Large intestine (tissue), 12 donors: ENCODE measurements around the gene ITGAE. TPM values are rescaled to one million over a fixed set of nuclear protein-coding genes. Genes with fewer than 3 reads are reported as not detected.
"Not testable (repeated sequence)": the region's sequence is repeated elsewhere in the genome, so short reads cannot be mapped to it uniquely, and the experiment has no call there.

ENCODE experiments used
- DNase-seq, 2 donors: peaks; one replicate each; pipeline versions ENCODE4 v3.0.0 to v3.0.0-alpha.2; 2013
- H3K27ac ChIP-seq: one replicate; pipeline ENCODE4 v1.5.1; 2013; ENCODE audit warnings: low read length
- H3K27me3 ChIP-seq: 2 replicates; pipeline ENCODE4 v1.6.1; 2013; ENCODE audit warnings: low read length; ENCODE audit not compliant: control insufficient read depth, insufficient read depth
- H3K36me3 ChIP-seq: 2 replicates; pipeline ENCODE4 v1.6.1; 2013; ENCODE audit warnings: low read length; ENCODE audit not compliant: control insufficient read depth, insufficient read depth
- H3K4me1 ChIP-seq: one replicate; pipeline ENCODE4 v1.6.1; 2013; ENCODE audit warnings: low read length; ENCODE audit not compliant: control insufficient read depth, insufficient read depth
- H3K4me3 ChIP-seq: one replicate; pipeline ENCODE4 v1.5.1; 2013; ENCODE audit warnings: low read length
- H3K9me3 ChIP-seq: one replicate; pipeline ENCODE4 v1.6.1; 2013; ENCODE audit warnings: mild to moderate bottlenecking, low read depth, low read length, moderate library complexity; ENCODE audit not compliant: control insufficient read depth
- WGBS: methylation state at CpG from one replicate; pipeline ENCODE4 v1.1.5; 2013; ENCODE audit warnings: low lambda C conversion rate; ENCODE audit not compliant: insufficient coverage; 5-methylcytosine and 5-hydroxymethylcytosine counted together
- long read RNA-seq, 11 donors: transcript quantifications; one replicate each; lab custom pipeline, GENCODE V29; 2026
- polyA plus RNA-seq: library from polyadenylated mRNA; unstranded; fragments of 120-200 nt; gene quantifications from one replicate; pipeline ENCODE4 v1.2.1, GENCODE V29; 2013

ITGAE gene
- 45.8 TPM for polyA plus RNA-seq
- long read RNA-seq, donor 1, transcript ITGAE-207 (4 exons, 672 nt) = major isoform, 13 of 17 reads
- long read RNA-seq, donor 1, partial matches to known transcripts = 0 of 17 reads
- long read RNA-seq, donor 1, other reads (novel, unspliced or antisense) = 0 of 17 reads
- long read RNA-seq, donor 2, transcript ITGAE-207 (4 exons, 672 nt) = major isoform, 30 of 38 reads
- long read RNA-seq, donor 2, partial matches to known transcripts = 0 of 38 reads
- long read RNA-seq, donor 2, other reads (novel, unspliced or antisense) = 0 of 38 reads
- long read RNA-seq, donor 3 = 0 reads
- long read RNA-seq, donor 4, partial matches to known transcripts = 0 of 4 reads
- long read RNA-seq, donor 4, other reads (novel, unspliced or antisense) = 0 of 4 reads
- long read RNA-seq, donor 5, transcript ITGAE-207 (4 exons, 672 nt) = major isoform, 17 of 21 reads
- long read RNA-seq, donor 5, partial matches to known transcripts = 0 of 21 reads
- long read RNA-seq, donor 5, other reads (novel, unspliced or antisense) = 0 of 21 reads
- long read RNA-seq, donor 6, transcript ITGAE-207 (4 exons, 672 nt) = major isoform, 23 of 38 reads
- long read RNA-seq, donor 6, partial matches to known transcripts = 7 of 38 reads
- long read RNA-seq, donor 6, other reads (novel, unspliced or antisense) = 0 of 38 reads
- long read RNA-seq, donor 7, transcript ITGAE-207 (4 exons, 672 nt) = major isoform, 24 of 28 reads
- long read RNA-seq, donor 7, partial matches to known transcripts = 0 of 28 reads
- long read RNA-seq, donor 7, other reads (novel, unspliced or antisense) = 0 of 28 reads
- long read RNA-seq, donor 8, transcript ITGAE-207 (4 exons, 672 nt) = major isoform, 38 of 66 reads
- long read RNA-seq, donor 8, partial matches to known transcripts = 19 of 66 reads
- long read RNA-seq, donor 8, other reads (novel, unspliced or antisense) = 0 of 66 reads
- long read RNA-seq, donor 9, transcript ITGAE-202 (5 exons, 721 nt) = minor isoform, 7 of 69 reads
- long read RNA-seq, donor 9, transcript ITGAE-208 (3 exons, 731 nt) = minor isoform, 9 of 69 reads
- long read RNA-seq, donor 9, transcript ITGAE-207 (4 exons, 672 nt) = major isoform, 39 of 69 reads
- long read RNA-seq, donor 9, partial matches to known transcripts = 14 of 69 reads
- long read RNA-seq, donor 9, other reads (novel, unspliced or antisense) = 0 of 69 reads
- long read RNA-seq, donor 10, transcript ITGAE-207 (4 exons, 672 nt) = major isoform, 32 of 40 reads
- long read RNA-seq, donor 10, partial matches to known transcripts = 0 of 40 reads
- long read RNA-seq, donor 10, other reads (novel, unspliced or antisense) = 0 of 40 reads
- long read RNA-seq, donor 11, transcript ITGAE-207 (4 exons, 672 nt) = major isoform, 19 of 31 reads
- long read RNA-seq, donor 11, partial matches to known transcripts = 9 of 31 reads
- long read RNA-seq, donor 11, other reads (novel, unspliced or antisense) = 0 of 31 reads

GRCh38 chr17:3800362-3801271, at the start of gene ITGAE:
ITGAE (minus strand) TSS chr17:3801188; CDS start chr17:3801144, 44 bp downstream.
- no peak within 1 kb of the TSS for H3K27ac ChIP-seq
- H3K27me3 ChIP-seq = no peaks in the 10 kb centered on the region
- peaks cover 5% of the 10 kb centered on the region for H3K36me3 ChIP-seq
- WGBS = no CpG with 5 or more reads among the region's 17 CpGs
- no peaks in the 10 kb centered on the region for H3K9me3 ChIP-seq
- peaks cover 21% of the 10 kb centered on the region for H3K4me1 ChIP-seq
- no peak for DNase-seq
- no peak within 1 kb of the TSS for H3K4me3 ChIP-seq

- Histone ChIP-seq H3K9me3 (no peaks in the 10 kb centered on the region), H3K27ac (no peak overlapping the region), H3K36me3 (peaks cover 3% of the 10 kb centered on the region), H3K4me3 (no peak overlapping the region), H3K27me3 (no peaks in the 10 kb centered on the region), H3K4me1 (peaks cover 7% of the 10 kb centered on the region)
- DNase-seq = no peak
- no CpG with 5 or more reads among the region's 9 CpGs for WGBS
Observed at GRCh38 chr17:3848229-3848835, 47.3 kb upstream of the ITGAE start.

GRCh38 chr17:3847165-3847670, 46.2 kb upstream of the ITGAE start:
- no peak overlapping the region for H3K4me3 ChIP-seq
- peaks cover 7% of the 10 kb centered on the region for H3K4me1 ChIP-seq
- no peaks in the 10 kb centered on the region for H3K9me3 ChIP-seq
- no peak overlapping the region for H3K27ac ChIP-seq
- no CpG with 5 or more reads among the region's 9 CpGs for WGBS
- DNase-seq = no peak
- H3K36me3 ChIP-seq = peaks cover 13% of the 10 kb centered on the region
- no peaks in the 10 kb centered on the region for H3K27me3 ChIP-seq

- no peak for DNase-seq
- H3K4me3 ChIP-seq = peak overlapping the region; percentile 11
Observed at GRCh38 chr17:3846437-3847164, 45.6 kb upstream of the ITGAE start.

GRCh38 chr17:3845621-3846436, 44.8 kb upstream of the ITGAE start, which contains the start of gene NCBP3:
NCBP3 (minus strand) TSS chr17:3846246; CDS start chr17:3846223, 23 bp downstream.
- H3K36me3 ChIP-seq = peaks cover 21% of the 10 kb centered on the region
- no peaks in the 10 kb centered on the region for H3K9me3 ChIP-seq
- WGBS = no CpG with 5 or more reads among the region's 76 CpGs
- peak; percentile 92 to 95 for DNase-seq
- H3K4me3 ChIP-seq = peak within 1 kb of the TSS; percentile 99
- peak within 1 kb of the TSS; percentile 85 for H3K27ac ChIP-seq
- no peaks in the 10 kb centered on the region for H3K27me3 ChIP-seq
- peaks cover 7% of the 10 kb centered on the region for H3K4me1 ChIP-seq

More at GRCh38 chr17:3846437-3847164, 45.6 kb upstream of the ITGAE start:
- peaks cover 18% of the 10 kb centered on the region for H3K36me3 ChIP-seq
- H3K4me1 ChIP-seq = peaks cover 7% of the 10 kb centered on the region
- H3K27me3 ChIP-seq = no peaks in the 10 kb centered on the region
- H3K27ac ChIP-seq = no peak overlapping the region
- no peaks in the 10 kb centered on the region for H3K9me3 ChIP-seq
- 97% methylated on average over 6 of the region's 17 CpGs for WGBS

GRCh38 chr17:3845291-3845620, 44.3 kb upstream of the ITGAE start:
- Histone ChIP-seq H3K36me3 (peaks cover 24% of the 10 kb centered on the region), H3K4me3 (peak overlapping the region; percentile 99), H3K27ac (peak overlapping the region; percentile 85), H3K4me1 (peaks cover 7% of the 10 kb centered on the region), H3K9me3 (no peaks in the 10 kb centered on the region), H3K27me3 (no peaks in the 10 kb centered on the region)
- peak in 1 of 2 donors; percentile 45 for DNase-seq
- WGBS = no CpG with 5 or more reads among the region's 8 CpGs

GRCh38 chr17:3844556-3844955, 43.6 kb upstream of the ITGAE start:
- H3K4me3 ChIP-seq, H3K27ac ChIP-seq, DNase-seq, H3K9me3 ChIP-seq, H3K27me3 ChIP-seq: not testable (repeated sequence)
- Histone ChIP-seq H3K4me1 (peaks cover 11% of the 10 kb centered on the region), H3K36me3 (peaks cover 31% of the 10 kb centered on the region)
- no CpG with 5 or more reads among the region's 19 CpGs for WGBS

- H3K4me3 ChIP-seq = no peak overlapping the region
- H3K36me3 ChIP-seq = peaks cover 34% of the 10 kb centered on the region
- H3K4me1 ChIP-seq = peaks cover 17% of the 10 kb centered on the region
- H3K27me3 ChIP-seq = no peaks in the 10 kb centered on the region
- peak in 1 of 2 donors; percentile 42 for DNase-seq
- no peaks in the 10 kb centered on the region for H3K9me3 ChIP-seq
- no CpG with 5 or more reads among the region's 3 CpGs for WGBS
- no peak overlapping the region for H3K27ac ChIP-seq
Observed at GRCh38 chr17:3843935-3844516, 43.0 kb upstream of the ITGAE start.
